Right lobe of liver (tissue), 6 donors: ENCODE data around the gene ZIC2. TPM values are rescaled to one million over a fixed set of nuclear protein-coding genes. Genes with fewer than 3 reads are reported as not detected.
"Not testable (repeated sequence)": the region's sequence is repeated elsewhere in the genome, so short reads cannot be mapped to it uniquely, and the experiment has no call there.

Experiments used
- ATAC-seq, 4 donors: fragments of 200-7000 bp; cut with Tn5 transposase; one replicate each; pipeline ENCODE4 v1.9.1; 2020; ENCODE audit warnings: mild to moderate bottlenecking in 4 of 4, moderate library complexity in 4 of 4
- DNase-seq, 3 donors: peaks; one replicate each; pipeline ENCODE4 v3.0.0-alpha.2; 2020
- H3K27ac ChIP-seq, 3 donors: fragments of 200-600 bp; one replicate each; pipeline ENCODE4 v1.8.0; 2022
- H3K27me3 ChIP-seq, 2 donors: fragments of 200-600 bp; one replicate each; pipeline ENCODE4 v1.8.0; 2022
- H3K36me3 ChIP-seq, 4 donors: fragments of 200-600 bp; sonication (generic) in 1 of 4; one replicate each; pipeline versions ENCODE4 v1.5.1 to v1.8.0; 2017 to 2022; ENCODE audit warnings: control low read depth in 1 of 4
- H3K4me1 ChIP-seq, 4 donors: fragments of 200-600 bp; sonication (generic) in 1 of 4; one replicate each; pipeline versions ENCODE4 v1.5.1 to v1.8.0; 2017 to 2022; ENCODE audit warnings: control low read depth in 1 of 4
- H3K4me3 ChIP-seq, 3 donors: fragments of 200-600 bp; one replicate each; pipeline ENCODE4 v1.8.0; 2022
- H3K9me3 ChIP-seq, 4 donors: fragments of 200-600 bp; sonication (generic) in 1 of 4; one replicate each; pipeline versions ENCODE4 v1.5.1 to v1.8.0; 2017 to 2022; ENCODE audit warnings: control low read depth in 1 of 4
- POLR2A ChIP-seq: fragments of 450-650 bp; IDR thresholded peaks from one replicate; pipeline ENCODE4 v1.6.1; 2017; ENCODE audit warnings: antibody characterized with exemption, mild to moderate bottlenecking
- WGBS: methylation state at CpG from one replicate; pipeline ENCODE4 v1.1.6; 2018; ENCODE audit warnings: low coverage, low lambda C conversion rate; ENCODE audit not compliant: insufficient coverage; ENCODE audit errors: missing lambda C conversion rate; 5-methylcytosine and 5-hydroxymethylcytosine counted together
- intact Hi-C, 2 donors: fragments of 100-400 bp; cut with DNase I; formaldehyde crosslinking; loops; one replicate each; pipeline versions ENCODE4 v1.11.2 to v1.14.1; 2022
- total RNA-seq, 6 experiments: library from RNA; depleted of rRNA in 2 of 6; stranded (reverse); fragments of >200 nt in 2 of 6; fragmentation: NEBNext Ultra II Directional in 3 of 6; extraction: Animal tissue kit (Norgen Biotek cat#: 25700) in 3 of 6; gene quantifications; one replicate each; pipeline versions ENCODE4 v1.1.0 to v1.2.4, GENCODE V29; 2016 to 2023
- TF ChIP-seq, protein P1 (sequence below), 4 donors: fragments of 200-600 bp in 3 of 4; fragments of 450-650 bp in 1 of 4; IDR thresholded peaks; one replicate each; pipeline versions ENCODE4 v1.5.1 to v1.8.0; 2016 to 2022; ENCODE audit warnings: antibody characterized with exemption in 4 of 4, mild to moderate bottlenecking in 2 of 4
- donor health status: DM: no; HTN: yes; CAD: no.
- donor health status: DM: no; HTN: no; CAD: no.
- donor health status: DM: no; HTN: no; CAD: no.
- donor health status: DM: no; HTN: yes; CAD: no.
- donor health status: DM: no; HTN: yes; CAD: no.

Gene ZIC2
- total RNA-seq, 6 experiments from 2014 or later = 0.24 TPM; not detected in 5

DNA sequence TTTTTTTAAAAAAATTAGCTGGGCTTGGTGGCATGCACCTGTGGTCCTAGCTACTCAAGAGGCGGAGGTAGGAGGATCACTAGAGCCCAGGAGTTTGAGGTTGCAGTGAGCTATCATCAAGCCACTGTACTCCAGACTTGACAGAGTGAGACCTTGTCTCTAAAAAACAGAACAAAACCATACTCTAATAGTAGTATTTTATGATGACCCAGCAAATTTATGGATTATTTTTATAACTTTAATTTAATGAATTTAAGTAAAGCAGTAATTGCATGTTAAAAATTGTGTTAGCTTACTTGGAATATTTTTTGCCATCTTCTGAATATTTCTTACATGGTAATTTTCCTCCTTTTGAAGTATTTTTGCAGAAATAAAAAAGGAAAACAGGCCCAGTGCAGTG, 48.3 kb downstream of the ZIC2 start:
- no peak for DNase-seq
- H3K9me3 ChIP-seq = no peaks in the 10 kb centered on the region
- TF ChIP-seq, protein P1, sequence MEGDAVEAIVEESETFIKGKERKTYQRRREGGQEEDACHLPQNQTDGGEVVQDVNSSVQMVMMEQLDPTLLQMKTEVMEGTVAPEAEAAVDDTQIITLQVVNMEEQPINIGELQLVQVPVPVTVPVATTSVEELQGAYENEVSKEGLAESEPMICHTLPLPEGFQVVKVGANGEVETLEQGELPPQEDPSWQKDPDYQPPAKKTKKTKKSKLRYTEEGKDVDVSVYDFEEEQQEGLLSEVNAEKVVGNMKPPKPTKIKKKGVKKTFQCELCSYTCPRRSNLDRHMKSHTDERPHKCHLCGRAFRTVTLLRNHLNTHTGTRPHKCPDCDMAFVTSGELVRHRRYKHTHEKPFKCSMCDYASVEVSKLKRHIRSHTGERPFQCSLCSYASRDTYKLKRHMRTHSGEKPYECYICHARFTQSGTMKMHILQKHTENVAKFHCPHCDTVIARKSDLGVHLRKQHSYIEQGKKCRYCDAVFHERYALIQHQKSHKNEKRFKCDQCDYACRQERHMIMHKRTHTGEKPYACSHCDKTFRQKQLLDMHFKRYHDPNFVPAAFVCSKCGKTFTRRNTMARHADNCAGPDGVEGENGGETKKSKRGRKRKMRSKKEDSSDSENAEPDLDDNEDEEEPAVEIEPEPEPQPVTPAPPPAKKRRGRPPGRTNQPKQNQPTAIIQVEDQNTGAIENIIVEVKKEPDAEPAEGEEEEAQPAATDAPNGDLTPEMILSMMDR (IDR thresholded peaks at IDR 0.05) = no peak
- TF ChIP-seq POLR2A = no peak
- WGBS = 83% methylated on average over 1 of the region's 1 CpG
- H3K27me3 ChIP-seq = no peaks in the 10 kb centered on the region
- no peak overlapping the region for H3K27ac ChIP-seq
- H3K4me1 ChIP-seq = no peaks in the 10 kb centered on the region
- no peaks in the 10 kb centered on the region for H3K36me3 ChIP-seq
- no peak for ATAC-seq
- intact Hi-C loops = no loop called here
- H3K4me3 ChIP-seq = no peak overlapping the region

DNA sequence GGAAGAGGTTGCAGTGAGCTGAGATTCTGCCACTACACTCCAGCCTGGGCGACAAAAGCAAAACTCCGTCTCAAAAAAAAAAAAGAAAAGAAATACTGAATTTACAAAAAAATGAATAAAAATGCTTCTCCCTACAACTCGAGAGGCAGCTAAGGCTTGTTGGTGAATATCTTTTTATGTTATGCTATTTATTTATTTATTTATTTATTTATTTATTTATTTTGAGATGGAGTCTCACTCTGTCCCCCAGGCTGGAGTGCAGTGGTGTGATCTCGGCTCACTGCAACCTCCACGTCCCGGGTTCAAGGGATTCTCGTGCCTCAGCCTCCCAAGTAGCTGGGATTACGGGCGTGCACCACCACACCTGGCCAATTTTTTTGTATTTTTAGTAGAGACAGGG, 51.1 kb downstream of the ZIC2 start:
- H3K4me1 ChIP-seq, intact Hi-C loops: not testable (repeated sequence)
- 89% methylated on average over 9 of the region's 9 CpGs for WGBS

GRCh38 chr13:100035936-100036335, 54.4 kb downstream of the ZIC2 start:
- intact Hi-C loops = no loop called here
- no peak overlapping the region for H3K4me3 ChIP-seq
- H3K9me3 ChIP-seq = no peaks in the 10 kb centered on the region
- no peak for DNase-seq
- no peak overlapping the region for H3K27ac ChIP-seq
- peaks cover 0 to 7% (median 0%) of the 10 kb centered on the region in 4 donors for H3K4me1 ChIP-seq
- no peaks in the 10 kb centered on the region for H3K27me3 ChIP-seq
- WGBS = 79% methylated on average over 1 of the region's 1 CpG
- no peak for ATAC-seq
- TF ChIP-seq, protein P1 (IDR thresholded peaks at IDR 0.05) = no peak
- TF ChIP-seq POLR2A = no peak
- H3K36me3 ChIP-seq = no peaks in the 10 kb centered on the region

More for the DNA sequence above, 51.1 kb downstream of the ZIC2 start:
- not testable (repeated sequence) for H3K9me3 ChIP-seq, H3K36me3 ChIP-seq, DNase-seq, H3K27me3 ChIP-seq, H3K27ac ChIP-seq, ATAC-seq, H3K4me3 ChIP-seq

Other genes with a start within 250 kb of the ZIC2 start
- gene ZIC5, start 10.0 kb upstream of the ZIC2 start, total RNA-seq = not detected
- 100 to 1,000 TPM in 1 of 6 experiments, 10 to 100 TPM in 5; 58.2 to 161 (median 85.2) TPM for gene PCCA, start 107.3 kb downstream of the ZIC2 start, total RNA-seq